CD14-positive monocyte (primary cell): ENCODE data around the gene TMPRSS5. TPM values are rescaled to one million over a fixed set of nuclear protein-coding genes. Genes with fewer than 3 reads are reported as not detected.

ENCODE experiments used
- DNase-seq, 3 donors: peaks; one replicate each; pipeline ENCODE4 v3.0.0-alpha.2; 2011 to 2022
- H2AFZ ChIP-seq: 2 replicates; pipeline ENCODE4 v1.6.0; 2012; ENCODE audit warnings: mild to moderate bottlenecking, low read depth, low read length, inconsistent platforms; ENCODE audit not compliant: insufficient read depth, poor library complexity, severe bottlenecking
- H3K27ac ChIP-seq, 2 donors: 1 replicate in 1 of 2; 2 replicates in 1 of 2; pipeline ENCODE4 v1.5.1; 2012 to 2013; ENCODE audit warnings: low read length in 2 of 2, control low read depth in 1 of 2, inconsistent platforms in 1 of 2, low read depth in 1 of 2, mild to moderate bottlenecking in 1 of 2
- H3K27me3 ChIP-seq, 2 donors: one replicate each; pipeline versions ENCODE4 v1.6.0 to v1.6.1; 2011 to 2013; ENCODE audit warnings: low read length in 2 of 2; ENCODE audit not compliant: control insufficient read depth in 2 of 2, insufficient read depth in 2 of 2
- H3K36me3 ChIP-seq, 2 donors: replicated peaks in 1 of 2; 1 replicate in 1 of 2; 2 replicates in 1 of 2; pipeline versions ENCODE4 v1.5.1 to v1.6.1; 2012 to 2013; ENCODE audit warnings: low read length in 2 of 2, control low read depth in 1 of 2, inconsistent platforms in 1 of 2, mild to moderate bottlenecking in 1 of 2; ENCODE audit not compliant: insufficient read depth in 2 of 2, control insufficient read depth in 1 of 2
- H3K4me1 ChIP-seq, 2 donors: 1 replicate in 1 of 2; 2 replicates in 1 of 2; pipeline versions ENCODE4 v1.5.1 to v1.6.1; 2012 to 2013; ENCODE audit warnings: low read length in 2 of 2, control low read depth in 1 of 2, inconsistent platforms in 1 of 2, mild to moderate bottlenecking in 1 of 2, moderate library complexity in 1 of 2; ENCODE audit not compliant: insufficient read depth in 2 of 2, control insufficient read depth in 1 of 2
- H3K4me2 ChIP-seq: replicated peaks from 2 replicates; pipeline ENCODE3; 2012; ENCODE audit warnings: low read length, moderate library complexity, mild to moderate bottlenecking; ENCODE audit not compliant: poor library complexity, severe bottlenecking; ENCODE audit errors: extremely low read depth
- H3K4me3 ChIP-seq, 3 experiments: fragments of 200-600 bp in 1 of 3; sonication (generic) in 1 of 3; replicated peaks in 1 of 3; 1 replicate in 2 of 3; 2 replicates in 1 of 3; pipeline ENCODE4 v1.5.1; 2011 to 2013; ENCODE audit warnings: low read length in 3 of 3, mild to moderate bottlenecking in 3 of 3, control low read depth in 2 of 3, low read depth in 2 of 3, inconsistent platforms in 1 of 3, moderate library complexity in 1 of 3
- H3K79me2 ChIP-seq: 2 replicates; pipeline ENCODE4 v1.6.0; 2012; ENCODE audit warnings: mild to moderate bottlenecking, control low read depth, inconsistent platforms, low read length, moderate library complexity; ENCODE audit not compliant: insufficient read depth
- H3K9ac ChIP-seq: 2 replicates; pipeline ENCODE4 v1.6.0; 2017; ENCODE audit warnings: low read length, mild to moderate bottlenecking; ENCODE audit not compliant: insufficient read depth, poor library complexity, severe bottlenecking
- H3K9me3 ChIP-seq, 2 donors: replicated peaks in 1 of 2; 1 replicate in 1 of 2; 2 replicates in 1 of 2; pipeline versions ENCODE4 v1.5.1 to v1.6.1; 2012 to 2013; ENCODE audit warnings: low read length in 2 of 2, control low read depth in 1 of 2; ENCODE audit not compliant: control insufficient read depth in 1 of 2, insufficient read depth in 1 of 2
- H4K20me1 ChIP-seq: 2 replicates; pipeline ENCODE4 v1.6.0; 2012; ENCODE audit warnings: mild to moderate bottlenecking, low read length, control low read depth, moderate library complexity; ENCODE audit not compliant: insufficient read depth
- H3K27ac Mint-ChIP-seq, 7 donors: one replicate each; pipeline ENCODE4 v1.8.0; 2020; ENCODE audit warnings: mild to moderate bottlenecking in 7 of 7, mixed read lengths in 7 of 7, moderate library complexity in 6 of 7, inconsistent platforms in 2 of 7
- H3K27me3 Mint-ChIP-seq, 3 donors: one replicate each; pipeline ENCODE4 v1.8.0; 2021 to 2022; ENCODE audit warnings: low read depth in 3 of 3, mild to moderate bottlenecking in 3 of 3, mixed read lengths in 3 of 3, moderate library complexity in 3 of 3, inconsistent platforms in 1 of 3
- H3K36me3 Mint-ChIP-seq, 2 donors: one replicate each; pipeline ENCODE4 v1.8.0; 2020; ENCODE audit warnings: mixed read lengths in 2 of 2, inconsistent platforms in 1 of 2, mild to moderate bottlenecking in 1 of 2
- H3K4me1 Mint-ChIP-seq: one replicate; pipeline ENCODE4 v1.8.0; 2020; ENCODE audit warnings: mild to moderate bottlenecking, mixed read lengths
- H3K4me3 Mint-ChIP-seq, 2 donors: one replicate each; pipeline ENCODE4 v1.8.0; 2020; ENCODE audit warnings: mild to moderate bottlenecking in 2 of 2, mixed read lengths in 2 of 2, moderate library complexity in 1 of 2
- H3K9me3 Mint-ChIP-seq, 7 donors: one replicate each; pipeline ENCODE4 v1.8.0; 2020 to 2022; ENCODE audit warnings: mixed read lengths in 7 of 7, mild to moderate bottlenecking in 6 of 7, moderate library complexity in 6 of 7, inconsistent platforms in 2 of 7
- CTCF ChIP-seq: fragments of 200-600 bp; IDR thresholded peaks from one replicate; pipeline ENCODE4 v1.8.0; 2022; ENCODE audit warnings: antibody characterized with exemption, mild to moderate bottlenecking
- WGBS: methylation state at CpG from one replicate; pipeline ENCODE4 v1.1.5; 2013; ENCODE audit warnings: missing lambda C conversion rate; ENCODE audit not compliant: insufficient coverage; 5-methylcytosine and 5-hydroxymethylcytosine counted together
- intact Hi-C, 2 donors: fragments of 100-400 bp; cut with micrococcal nuclease; formaldehyde crosslinking; loops; one replicate each; pipeline versions ENCODE4 v1.15.0 to v1.15.1; 2023
- polyA plus RNA-seq, 3 donors: library from polyadenylated mRNA; depleted of rRNA in 1 of 3; unstranded in 2 of 3; stranded (reverse) in 1 of 3; fragments of 300-500 nt in 2 of 3; fragments of >200 nt in 1 of 3; fragmentation: Illumina TruSeq in 2 of 3; gene quantifications; 1 replicate in 2 of 3; 2 replicates in 1 of 3; pipeline ENCODE4 v1.2.3, GENCODE V29; 2012 to 2021

Gene TMPRSS5
- polyA plus RNA-seq, 3 donors, result 0.80 TPM; not detected in 2

GRCh38 chr11:113664069-113664980 is 41.8 kb downstream of the TMPRSS5 start:
- Mint-ChIP-seq H3K9me3 (peaks cover 2 to 13% (median 9%) of the 10 kb centered on the region in 7 donors), H3K27ac (no peak overlapping the region), H3K4me1 (no peaks in the 10 kb centered on the region), H3K4me3 (no peak overlapping the region), H3K27me3 (peaks cover 2 to 7% (median 3%) of the 10 kb centered on the region in 3 donors), H3K36me3 (no peaks in the 10 kb centered on the region)
- no peak overlapping the region for H3K27ac ChIP-seq
- no peak overlapping the region for H2AFZ ChIP-seq
- WGBS, result 100% methylated on average over 2 of the region's 11 CpGs
- TF ChIP-seq CTCF, result no peak
- H3K27me3 ChIP-seq, result peaks cover 0 to 5% of the 10 kb centered on the region in 2 donors
- H3K4me1 ChIP-seq, result no peaks in the 10 kb centered on the region
- no peak for DNase-seq
- H4K20me1 ChIP-seq, result no peaks in the 10 kb centered on the region
- H3K4me2 ChIP-seq, result no peak overlapping the region
- no peak overlapping the region for H3K9ac ChIP-seq
- H3K4me3 ChIP-seq, result no peak overlapping the region
- no peaks in the 10 kb centered on the region for H3K36me3 ChIP-seq
- peaks cover 3 to 4% of the 10 kb centered on the region in 2 donors for H3K9me3 ChIP-seq
- intact Hi-C loops, result no loop called here
- no peaks in the 10 kb centered on the region for H3K79me2 ChIP-seq

GRCh38 chr11:113663567-113663966 is 42.5 kb downstream of the TMPRSS5 start:
- Mint-ChIP-seq H3K27ac (no peak overlapping the region), H3K4me1 (no peaks in the 10 kb centered on the region), H3K9me3 (peaks cover 2 to 14% (median 6%) of the 10 kb centered on the region in 7 donors), H3K4me3 (no peak overlapping the region), H3K27me3 (peaks cover under 1 to 7% (median 3%) of the 10 kb centered on the region in 3 donors), H3K36me3 (no peaks in the 10 kb centered on the region)
- WGBS, result 60% methylated on average over 1 of the region's 2 CpGs
- H3K9ac ChIP-seq, result no peak overlapping the region
- TF ChIP-seq CTCF, result no peak
- H3K4me2 ChIP-seq, result no peak overlapping the region
- no peaks in the 10 kb centered on the region for H3K36me3 ChIP-seq
- H3K9me3 ChIP-seq, result peaks cover 3 to 4% of the 10 kb centered on the region in 2 donors
- H3K27me3 ChIP-seq, result peaks cover 0 to 5% of the 10 kb centered on the region in 2 donors
- no peak overlapping the region for H3K27ac ChIP-seq
- no peaks in the 10 kb centered on the region for H3K4me1 ChIP-seq
- intact Hi-C loops, result no loop called here
- no peak overlapping the region for H3K4me3 ChIP-seq
- no peaks in the 10 kb centered on the region for H4K20me1 ChIP-seq
- no peak overlapping the region for H2AFZ ChIP-seq
- no peak for DNase-seq
- H3K79me2 ChIP-seq, result no peaks in the 10 kb centered on the region
